ENCODE data around the gene NFASC.

NFASC gene

GRCh38 chr1:205015241-205015640, 144.6 kb downstream of the NFASC start:
- no peak for DNase-seq

DNA sequence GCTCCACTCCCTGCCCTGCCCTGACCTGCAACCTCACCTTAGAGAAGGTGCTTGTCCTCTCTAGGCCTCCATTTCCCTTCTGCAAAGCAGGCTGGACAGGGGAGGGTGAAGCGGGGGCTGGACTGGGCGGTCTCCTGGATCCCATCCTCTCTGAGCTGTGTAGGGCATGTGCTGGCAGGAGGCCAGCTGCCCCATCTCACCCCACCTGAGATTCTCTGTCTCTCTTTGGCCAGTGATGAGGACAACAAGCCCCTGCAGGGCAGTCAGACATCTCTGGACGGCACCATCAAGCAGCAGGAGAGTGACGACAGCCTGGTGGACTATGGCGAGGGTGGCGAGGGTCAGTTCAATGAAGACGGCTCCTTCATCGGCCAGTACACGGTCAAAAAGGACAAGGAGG, 145.4 kb downstream of the NFASC start:
- DNase-seq = no peak

DNA sequence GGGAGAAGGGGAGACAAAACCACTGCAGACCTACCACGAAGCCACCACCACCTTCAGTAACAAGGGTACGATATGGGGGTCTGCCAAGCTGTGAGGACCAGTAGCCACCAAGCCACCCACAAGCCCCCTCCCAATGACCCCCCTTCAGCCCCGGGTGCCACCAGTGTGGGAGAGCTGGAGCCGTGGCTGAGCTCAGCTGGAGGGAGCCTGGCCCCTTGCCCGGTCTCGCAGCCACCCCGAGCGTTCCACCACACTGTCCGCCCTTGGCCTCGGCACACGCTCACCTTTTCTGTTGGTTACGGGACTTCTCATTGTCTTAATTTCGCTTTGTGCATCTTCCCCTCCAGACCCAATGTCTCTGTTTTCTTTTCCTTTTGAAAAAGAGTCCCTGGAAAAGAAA, 145.9 kb downstream of the NFASC start:
- no peak for DNase-seq

DNA sequence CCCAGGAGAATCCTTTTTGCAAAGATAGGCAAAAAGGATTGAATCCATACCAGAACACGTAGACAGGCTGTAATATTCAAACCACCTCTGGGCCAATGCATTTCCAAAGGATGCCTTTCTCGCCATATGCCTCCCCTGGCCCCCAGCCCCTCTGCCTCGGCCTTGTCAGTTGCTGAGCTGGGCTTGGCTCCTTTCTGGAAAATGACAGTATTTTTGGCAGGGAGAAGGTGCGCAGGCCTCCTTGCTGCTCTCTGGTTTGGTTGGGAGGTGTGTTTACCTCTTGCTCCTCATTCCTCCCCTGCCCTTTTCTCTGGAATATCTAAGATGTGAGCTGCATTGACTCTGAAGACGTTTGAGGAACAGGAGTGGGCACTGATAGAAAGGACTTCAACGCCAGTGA, 146.3 kb downstream of the NFASC start:
- no peak for DNase-seq

DNA sequence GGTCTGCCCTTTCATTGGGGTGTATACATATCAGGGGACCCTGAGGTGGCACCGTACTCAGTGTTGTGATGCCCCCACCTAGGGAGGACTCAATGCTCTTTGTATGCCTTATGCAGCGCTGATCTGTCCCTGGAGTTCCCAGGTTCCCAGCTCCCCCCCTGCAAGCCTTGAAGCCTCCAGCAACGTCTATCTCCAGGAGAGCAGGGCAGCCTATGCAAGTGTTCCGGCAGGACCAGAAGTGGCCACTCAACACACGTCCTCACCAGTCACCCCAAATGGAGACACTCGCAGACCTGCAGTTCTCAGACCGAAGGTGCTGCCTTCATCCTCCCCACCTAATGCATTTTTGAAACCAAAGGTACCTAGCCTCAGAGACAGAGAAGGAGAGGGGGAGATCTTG, 147.1 kb downstream of the NFASC start:
- DNase-seq = no peak

- DNase-seq = no peak
Observed at GRCh38 chr1:205018381-205018780, 147.7 kb downstream of the NFASC start.

GRCh38 chr1:205020466-205020865, 149.8 kb downstream of the NFASC start:
- DNase-seq = no peak

GRCh38 chr1:205024679-205025078, 154.0 kb downstream of the NFASC start:
- DNase-seq = no peak

GRCh38 chr1:205025239-205025638, 154.6 kb downstream of the NFASC start:
- DNase-seq = no peak

- DNase-seq = no peak
Observed at GRCh38 chr1:205026181-205026580, 155.5 kb downstream of the NFASC start.

GRCh38 chr1:205028390-205028789, 157.7 kb downstream of the NFASC start:
- DNase-seq = no peak

DNA sequence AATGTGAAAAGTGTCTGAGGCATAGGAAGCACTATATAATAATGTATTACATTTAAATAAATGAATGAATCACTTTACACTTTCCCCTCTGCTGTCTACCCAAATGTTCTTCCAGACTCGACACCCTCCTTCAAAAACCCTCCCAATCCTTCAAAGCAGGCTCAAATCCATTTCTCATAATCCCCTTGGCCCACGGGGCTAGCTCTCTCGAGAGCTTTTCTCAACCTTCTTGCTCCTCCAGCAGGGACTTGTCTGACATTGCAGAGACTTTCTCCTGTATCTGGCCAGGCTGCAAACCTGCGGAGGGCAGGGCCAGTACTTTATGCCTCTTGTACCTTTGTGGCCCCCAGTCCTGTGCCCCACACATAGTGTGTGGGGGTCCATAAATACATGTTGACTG, 158.3 kb downstream of the NFASC start:
- DNase-seq = no peak

DNA sequence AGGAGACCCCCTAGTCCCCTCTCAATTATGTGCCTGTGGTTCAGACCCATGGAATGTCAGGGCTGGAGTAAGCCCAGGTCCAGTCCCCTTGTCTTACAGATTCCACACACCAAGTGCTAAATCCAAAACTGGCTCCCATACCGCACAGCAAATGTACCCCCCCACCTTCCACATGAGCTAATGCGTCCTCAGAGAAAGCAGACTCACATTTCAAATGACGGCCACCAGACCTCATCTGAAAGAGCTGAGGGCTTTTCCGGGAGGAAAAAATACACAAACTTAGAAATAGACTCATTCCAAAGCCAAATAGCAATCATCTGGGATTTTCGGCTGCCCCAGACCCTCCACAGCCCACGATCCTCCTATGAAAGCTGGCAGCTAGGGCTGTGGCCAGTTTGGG, 159.6 kb downstream of the NFASC start:
- DNase-seq = no peak

- DNase-seq = no peak
Observed at GRCh38 chr1:205030896-205031295, 160.2 kb downstream of the NFASC start.

DNA sequence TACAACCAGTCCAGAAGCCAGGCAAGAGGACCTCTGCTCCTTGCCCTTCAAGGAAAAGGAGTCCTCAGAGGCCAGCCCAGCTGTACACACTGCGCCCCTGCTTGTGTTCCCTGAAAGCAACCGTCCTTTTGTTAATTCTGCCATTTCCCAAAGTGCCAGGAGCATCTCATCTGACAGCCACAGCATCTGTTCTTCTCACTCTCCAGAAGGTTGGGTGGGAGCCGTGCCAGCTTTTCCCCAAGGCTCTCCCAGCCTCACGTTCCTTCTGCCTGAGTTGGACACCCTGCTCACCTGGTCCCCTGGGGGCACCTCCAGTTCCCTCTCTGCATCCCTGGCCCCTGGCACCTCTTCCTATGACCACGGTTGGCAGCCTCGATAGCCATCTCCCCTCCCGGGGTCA, 161.8 kb downstream of the NFASC start:
- DNase-seq = no peak

- no peak for DNase-seq
Observed at GRCh38 chr1:205037539-205037938, 166.9 kb downstream of the NFASC start.

DNA sequence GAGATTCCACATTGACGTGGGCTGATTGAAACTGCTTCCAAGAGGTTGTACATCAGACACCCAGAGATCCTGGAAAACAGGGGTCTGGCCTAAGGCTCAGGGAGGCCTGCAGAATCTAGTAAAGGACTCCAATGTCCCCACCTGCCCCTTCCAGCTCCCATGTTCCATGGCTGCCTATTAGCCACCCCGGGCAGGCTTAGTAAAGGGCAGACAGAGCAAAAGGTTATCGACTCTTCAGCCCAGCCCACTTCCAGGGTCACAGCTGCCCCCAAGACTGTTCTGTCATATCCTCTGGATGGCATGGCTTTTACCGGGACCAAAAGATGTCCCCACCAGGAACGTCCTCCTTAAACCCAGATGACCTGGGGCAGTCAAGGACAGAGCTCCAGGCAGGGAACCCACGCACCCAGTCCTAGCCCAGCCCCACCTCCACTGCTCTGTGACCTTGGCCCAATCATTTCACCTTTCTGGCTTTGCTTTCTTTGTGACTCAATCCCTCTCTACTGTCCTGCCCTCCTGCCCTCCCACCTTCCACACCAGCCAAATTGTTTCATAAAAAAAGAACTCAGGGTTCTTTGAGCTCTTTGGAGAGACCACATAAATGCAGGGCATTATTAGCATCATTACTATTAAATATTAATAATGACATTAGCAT, 167.6 kb downstream of the NFASC start:
- no peak for DNase-seq

- no peak for DNase-seq
Observed at GRCh38 chr1:205041001-205041715, 170.5 kb downstream of the NFASC start.

DNA sequence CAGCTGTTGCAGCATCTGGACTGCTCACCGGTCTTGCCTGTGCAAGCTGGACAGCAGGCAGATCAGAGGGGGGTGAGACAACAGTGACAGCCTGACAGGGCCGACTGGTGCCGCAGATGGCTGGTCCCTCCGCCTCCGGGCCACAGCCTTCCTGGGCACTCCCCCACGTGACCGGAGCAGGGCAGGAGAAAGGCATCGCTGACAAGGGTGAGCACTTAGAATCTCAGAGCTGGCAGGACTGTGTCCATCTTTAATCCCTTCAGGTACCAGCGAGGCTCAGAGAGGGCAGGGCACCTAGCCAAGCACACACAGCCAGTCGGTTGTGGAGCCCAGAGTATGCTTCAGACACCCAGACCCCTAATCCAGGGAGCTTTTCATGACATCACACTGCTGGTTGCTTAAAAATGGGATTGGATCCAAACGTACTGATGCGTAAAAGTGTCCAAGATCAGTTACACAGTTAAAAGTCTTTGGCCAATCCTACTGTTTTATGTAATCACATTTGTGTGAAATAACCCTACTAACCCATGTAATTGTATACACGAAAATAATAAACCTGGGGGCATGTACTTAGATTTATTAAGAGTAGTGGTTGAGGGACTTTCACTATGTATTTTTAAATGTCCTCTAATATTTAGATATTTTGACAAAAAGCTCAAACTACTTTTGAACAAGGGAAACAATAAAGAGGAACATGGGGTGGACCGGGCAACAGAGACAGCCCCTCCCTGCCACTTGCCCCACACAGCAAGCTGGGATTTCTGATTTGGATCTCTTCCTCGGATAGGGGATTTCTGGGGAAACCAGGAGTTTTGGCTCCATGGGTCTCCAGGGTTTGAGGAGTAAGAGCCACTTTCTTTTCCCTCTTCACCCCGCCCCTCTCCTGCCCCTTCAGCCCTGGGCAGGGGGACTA, 171.6 kb downstream of the NFASC start:
- DNase-seq = no peak

DNA sequence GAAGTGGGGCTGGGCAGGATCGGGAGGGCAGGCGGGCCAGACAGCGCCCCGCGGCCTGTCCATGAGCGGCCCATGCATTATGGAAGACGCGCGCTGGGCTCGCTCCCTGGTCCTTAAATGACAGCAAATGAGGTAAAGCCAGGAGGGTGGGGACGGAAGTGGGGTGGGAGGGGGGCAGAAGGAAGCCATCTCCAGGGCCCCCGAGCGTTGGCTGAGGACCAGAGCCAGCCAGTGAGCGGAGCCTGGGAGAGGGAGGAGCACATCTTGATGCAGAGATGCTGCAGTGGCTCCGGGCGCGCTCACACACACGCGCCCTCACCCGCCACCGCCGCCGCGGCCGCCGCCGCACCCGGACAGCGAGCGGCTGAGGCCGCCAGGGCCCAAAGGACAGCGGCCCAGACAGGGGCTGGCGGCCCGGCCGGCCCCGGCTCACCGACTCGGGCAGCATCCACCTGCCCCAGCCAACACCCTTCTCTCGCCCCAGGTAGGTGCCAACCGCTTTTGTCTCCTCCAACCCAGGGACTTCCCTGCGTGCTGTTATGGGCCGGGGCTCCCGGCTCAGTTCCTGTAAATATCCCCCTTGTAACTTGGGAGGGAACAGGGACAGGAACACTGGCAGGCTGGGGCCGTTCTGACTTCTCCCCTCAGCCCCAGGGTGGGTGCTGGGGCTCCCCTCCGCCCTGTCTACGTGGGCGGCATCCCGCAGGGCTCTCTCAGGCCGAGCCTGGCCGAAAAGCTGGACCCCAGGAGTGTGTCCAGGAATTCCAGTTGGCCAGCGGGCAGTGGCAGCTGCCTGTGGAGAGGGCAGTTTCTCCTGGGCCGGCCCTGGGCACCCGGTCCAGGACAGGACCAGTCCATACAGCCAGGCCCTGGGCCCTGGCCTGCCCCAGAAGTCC, 172.5 kb downstream of the NFASC start, which contains the start of gene CNTN2:
CNTN2 (plus strand) TSS at position 302 of the 896 bp plus-strand sequence. CDS start 9,974 bp downstream, outside the sequence.
- no peak for DNase-seq

GRCh38 chr1:205043866-205044265, 173.2 kb downstream of the NFASC start:
- DNase-seq = no peak

DNA sequence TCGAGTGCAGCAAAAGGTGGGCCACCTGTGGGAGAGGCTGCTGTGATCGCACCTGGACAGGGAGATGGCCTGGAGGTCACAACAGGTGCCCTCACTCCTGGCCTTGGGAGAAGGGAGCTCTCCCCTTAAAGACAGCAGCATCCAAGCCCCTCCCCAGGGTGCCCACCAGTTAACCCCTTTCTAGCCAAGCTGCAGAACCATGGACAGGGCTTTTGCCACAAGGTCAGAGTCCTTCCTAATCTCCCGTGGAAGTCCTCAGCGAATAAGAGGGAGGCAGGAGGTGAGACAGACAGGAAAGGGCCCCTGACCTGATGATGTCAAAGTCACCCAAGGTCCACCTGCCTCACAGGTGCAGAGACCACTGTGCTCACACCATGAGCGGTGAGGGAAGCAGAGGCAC, 174.1 kb downstream of the NFASC start:
- DNase-seq = no peak

GRCh38 chr1:205045146-205045545, 174.5 kb downstream of the NFASC start:
- DNase-seq = no peak

Data from stimulated activated CD4-positive, alpha-beta T cell treated with anti-CD3 and anti-CD28 coated beads, Interleukin-12 subunit alpha, Interleukin-12 subunit beta, amount 100 ng/mL, for 4 hours (primary cell).